Activated T-cell treated with anti-CD3 and anti-CD28 coated beads, Interleukin-2, amount 50 U/mL, for 72 hours (primary cell): Measurements from ENCODE around the gene KCNQ1. TPM values are rescaled to one million over a fixed set of nuclear protein-coding genes. Genes with fewer than 3 reads are reported as not detected.

ENCODE experiments used
- ATAC-seq, 2 donors: fragments of 150-1000 bp; cut with Tn5 transposase; replicated peaks in 1 of 2; 2 replicates each; pipeline ENCODE4 v1.10.0; 2021; ENCODE audit warnings: moderate library complexity in 2 of 2, mild to moderate bottlenecking in 1 of 2
- DNase-seq, 2 donors: peaks; one replicate each; pipeline ENCODE4 v3.0.0; 2021 to 2022; ENCODE audit warnings: mixed read lengths in 1 of 2
- H3K27ac Mint-ChIP-seq: one replicate; pipeline ENCODE4 v1.8.0; 2022; ENCODE audit warnings: mild to moderate bottlenecking, moderate library complexity, mixed read lengths
- H3K27me3 Mint-ChIP-seq: one replicate; pipeline ENCODE4 v1.8.0; 2022; ENCODE audit warnings: low read depth, mixed read lengths
- H3K36me3 Mint-ChIP-seq, 2 donors: one replicate each; pipeline ENCODE4 v1.8.0; 2022; ENCODE audit warnings: mixed read lengths in 2 of 2, mild to moderate bottlenecking in 1 of 2; ENCODE audit not compliant: insufficient read depth in 2 of 2
- H3K4me1 Mint-ChIP-seq: one replicate; pipeline ENCODE4 v1.8.0; 2022; ENCODE audit warnings: low read depth, mixed read lengths
- H3K4me3 Mint-ChIP-seq, 2 donors: one replicate each; pipeline ENCODE4 v1.8.0; 2022; ENCODE audit warnings: mild to moderate bottlenecking in 2 of 2, mixed read lengths in 2 of 2, moderate library complexity in 2 of 2
- H3K9me3 Mint-ChIP-seq, 2 donors: one replicate each; pipeline ENCODE4 v1.8.0; 2022; ENCODE audit warnings: mixed read lengths in 2 of 2
- total RNA-seq, 2 donors: library from RNA; stranded (reverse); gene quantifications; one replicate each; pipeline ENCODE4 v1.2.3, GENCODE V29; 2022

KCNQ1 gene
- total RNA-seq, 2 donors from 2014 or later: 11.4 TPM

- H3K9me3 Mint-ChIP-seq: no peaks in the 10 kb centered on the region
- no peaks in the 10 kb centered on the region for H3K27me3 Mint-ChIP-seq
- peaks cover 55% of the 10 kb centered on the region for H3K4me1 Mint-ChIP-seq
- DNase-seq: no peak
- no peak overlapping the region for H3K27ac Mint-ChIP-seq
- peak overlapping the region; percentile 35 to 63 for H3K4me3 Mint-ChIP-seq
- ATAC-seq: no peak
- no peaks in the 10 kb centered on the region for H3K36me3 Mint-ChIP-seq
Observed at GRCh38 chr11:2466069-2466801, 21.4 kb downstream of the KCNQ1 start.

- Mint-ChIP-seq H3K27ac (no peak overlapping the region), H3K4me1 (peaks cover 57% of the 10 kb centered on the region), H3K27me3 (no peaks in the 10 kb centered on the region), H3K4me3 (peak overlapping the region; percentile 40 to 63), H3K36me3 (no peaks in the 10 kb centered on the region), H3K9me3 (no peaks in the 10 kb centered on the region)
- DNase-seq (peak; percentile 61 to 65), ATAC-seq (peak; percentile 96 to 98)
Observed at GRCh38 chr11:2466869-2467694, 22.3 kb downstream of the KCNQ1 start.

DNA sequence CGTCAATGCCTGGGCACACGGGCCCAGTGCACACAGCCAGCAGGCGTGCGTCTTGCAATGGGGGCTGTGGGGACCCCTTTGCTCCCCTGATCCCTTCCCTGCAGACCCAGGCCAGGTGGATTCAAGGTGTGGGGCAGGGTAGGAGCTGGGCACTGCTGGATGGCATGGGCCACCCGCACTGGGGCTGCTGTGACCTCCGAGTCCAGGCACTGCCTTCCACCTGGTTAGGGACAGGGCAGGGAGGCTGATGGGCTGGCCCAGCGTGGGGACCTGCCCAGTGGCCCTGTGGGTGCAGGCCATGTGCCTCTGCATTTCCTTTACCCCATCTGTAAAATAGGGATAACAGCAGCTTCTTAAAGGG, 22.9 kb downstream of the KCNQ1 start:
- no peaks in the 10 kb centered on the region for H3K36me3 Mint-ChIP-seq
- H3K9me3 Mint-ChIP-seq: no peaks in the 10 kb centered on the region
- H3K27ac Mint-ChIP-seq: no peak overlapping the region
- ATAC-seq (no peak), DNase-seq (no peak)
- peak overlapping the region; percentile 40 to 63 for H3K4me3 Mint-ChIP-seq
- peaks cover 56% of the 10 kb centered on the region for H3K4me1 Mint-ChIP-seq
- no peaks in the 10 kb centered on the region for H3K27me3 Mint-ChIP-seq

DNA sequence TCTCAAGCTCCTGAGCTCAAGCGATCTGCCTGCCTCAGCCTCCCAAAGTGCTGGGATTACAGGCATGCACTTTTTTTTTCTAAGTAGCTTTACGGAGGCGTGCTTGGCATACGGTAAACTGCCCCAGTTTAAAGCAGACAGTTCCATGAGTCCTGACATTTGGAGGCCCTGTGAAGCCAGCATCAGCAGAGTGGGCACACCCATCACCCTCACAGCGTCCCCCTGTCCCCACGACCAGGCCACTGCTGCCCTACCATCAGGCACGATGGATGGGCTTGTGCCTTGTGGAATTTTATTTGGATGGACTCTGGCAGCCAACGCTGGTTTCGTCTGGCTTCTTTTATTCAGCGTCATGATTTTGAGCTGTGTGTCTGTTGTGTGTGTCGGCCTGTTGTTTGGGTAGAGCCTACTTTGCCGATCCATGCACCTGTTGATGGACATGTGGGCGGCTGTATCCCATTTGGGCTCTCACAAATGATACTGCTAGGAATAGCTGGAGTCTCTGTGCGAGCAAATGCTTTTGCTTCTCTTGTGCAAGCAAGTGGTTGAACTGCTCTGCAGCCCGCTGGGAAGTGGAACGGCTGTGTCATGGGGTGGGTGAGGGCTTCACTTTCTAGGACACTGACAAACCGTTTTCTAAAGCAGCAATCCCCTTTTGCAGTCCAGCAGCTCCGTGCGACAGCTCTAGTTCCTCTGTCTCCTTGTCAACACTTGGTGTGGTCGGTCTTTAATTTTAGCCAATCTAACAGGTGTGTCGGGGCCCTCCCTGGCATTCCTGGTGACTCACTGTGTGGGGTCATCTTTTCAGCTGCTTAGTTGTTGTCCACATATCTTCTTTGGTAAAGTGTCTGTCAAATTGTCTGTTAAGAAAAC, 23.8 kb downstream of the KCNQ1 start:
- Mint-ChIP-seq H3K36me3 (no peaks in the 10 kb centered on the region), H3K4me1 (peaks cover 55% of the 10 kb centered on the region), H3K4me3 (no peak overlapping the region), H3K9me3 (no peaks in the 10 kb centered on the region), H3K27ac (no peak overlapping the region), H3K27me3 (no peaks in the 10 kb centered on the region)
- DNase-seq: no peak
- ATAC-seq: no peak

DNA sequence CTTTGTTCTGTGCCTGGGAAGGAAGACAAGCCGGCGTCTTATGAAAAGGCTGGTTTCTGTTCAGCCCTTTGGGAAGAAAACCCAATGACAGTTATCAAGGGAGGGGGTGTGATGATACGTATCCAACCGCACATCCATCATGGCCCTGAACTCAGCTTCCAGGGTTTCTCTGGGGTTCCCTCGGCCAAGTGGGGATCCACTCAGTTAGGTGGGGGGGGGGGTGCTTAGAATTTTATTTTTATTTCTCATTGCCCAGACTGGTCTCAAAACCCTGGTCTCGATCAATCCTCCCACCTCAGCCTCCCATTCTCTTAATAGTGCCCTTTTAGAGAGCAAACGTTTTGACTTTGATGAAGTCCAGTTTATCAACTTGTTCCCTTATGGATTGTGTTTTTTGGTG, 25.7 kb downstream of the KCNQ1 start:
- H3K4me1 Mint-ChIP-seq: peaks cover 51% of the 10 kb centered on the region
- no peaks in the 10 kb centered on the region for H3K9me3 Mint-ChIP-seq
- ATAC-seq: no peak
- H3K27me3 Mint-ChIP-seq: no peaks in the 10 kb centered on the region
- no peaks in the 10 kb centered on the region for H3K36me3 Mint-ChIP-seq
- no peak overlapping the region for H3K4me3 Mint-ChIP-seq
- DNase-seq: no peak
- no peak overlapping the region for H3K27ac Mint-ChIP-seq

DNA sequence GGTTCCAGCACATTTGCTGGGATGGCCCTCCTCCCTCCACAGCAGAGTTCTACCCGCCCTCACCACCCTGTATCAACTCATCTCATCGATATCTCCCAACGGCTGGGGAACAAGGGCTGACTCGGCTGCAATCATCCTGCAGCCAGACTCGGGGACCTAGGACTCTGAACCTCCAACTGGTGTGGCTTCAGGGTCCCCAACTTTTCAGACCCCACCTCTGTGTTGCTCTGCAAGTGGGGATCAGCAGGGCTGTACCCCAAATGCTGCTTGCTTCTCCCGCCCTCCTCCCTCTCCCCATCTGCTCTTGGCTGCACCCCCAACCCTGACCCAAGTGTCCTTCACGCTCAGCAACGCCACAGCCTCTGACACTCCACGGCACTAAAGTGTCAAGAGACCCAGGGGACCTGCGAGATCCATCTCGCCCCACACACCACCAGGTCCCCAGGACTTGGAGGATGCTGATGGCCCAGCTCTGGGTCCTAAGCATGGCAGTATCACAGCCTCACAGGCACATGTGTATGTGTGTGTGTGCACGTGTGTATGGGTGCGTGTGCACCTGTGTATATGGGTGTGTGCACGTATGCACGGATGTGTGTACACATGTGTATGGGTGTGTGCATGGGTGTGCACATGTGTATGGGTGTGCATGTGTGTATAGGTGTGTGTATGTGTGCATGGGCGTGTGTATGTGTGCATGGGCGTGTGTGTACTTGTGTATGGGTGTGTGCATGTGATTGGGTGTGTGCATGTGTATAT, 26.4 kb downstream of the KCNQ1 start:
- no peak for ATAC-seq
- Mint-ChIP-seq H3K4me1 (peaks cover 44% of the 10 kb centered on the region), H3K36me3 (no peaks in the 10 kb centered on the region), H3K27me3 (no peaks in the 10 kb centered on the region), H3K4me3 (no peak overlapping the region), H3K27ac (no peak overlapping the region), H3K9me3 (no peaks in the 10 kb centered on the region)
- no peak for DNase-seq

- no peak for ATAC-seq
- no peak overlapping the region for H3K27ac Mint-ChIP-seq
- H3K27me3 Mint-ChIP-seq: no peaks in the 10 kb centered on the region
- H3K36me3 Mint-ChIP-seq: no peaks in the 10 kb centered on the region
- no peak overlapping the region for H3K4me3 Mint-ChIP-seq
- H3K4me1 Mint-ChIP-seq: peaks cover 38% of the 10 kb centered on the region
- no peaks in the 10 kb centered on the region for H3K9me3 Mint-ChIP-seq
- DNase-seq: no peak
Observed at GRCh38 chr11:2471804-2472096, 26.9 kb downstream of the KCNQ1 start.

DNA sequence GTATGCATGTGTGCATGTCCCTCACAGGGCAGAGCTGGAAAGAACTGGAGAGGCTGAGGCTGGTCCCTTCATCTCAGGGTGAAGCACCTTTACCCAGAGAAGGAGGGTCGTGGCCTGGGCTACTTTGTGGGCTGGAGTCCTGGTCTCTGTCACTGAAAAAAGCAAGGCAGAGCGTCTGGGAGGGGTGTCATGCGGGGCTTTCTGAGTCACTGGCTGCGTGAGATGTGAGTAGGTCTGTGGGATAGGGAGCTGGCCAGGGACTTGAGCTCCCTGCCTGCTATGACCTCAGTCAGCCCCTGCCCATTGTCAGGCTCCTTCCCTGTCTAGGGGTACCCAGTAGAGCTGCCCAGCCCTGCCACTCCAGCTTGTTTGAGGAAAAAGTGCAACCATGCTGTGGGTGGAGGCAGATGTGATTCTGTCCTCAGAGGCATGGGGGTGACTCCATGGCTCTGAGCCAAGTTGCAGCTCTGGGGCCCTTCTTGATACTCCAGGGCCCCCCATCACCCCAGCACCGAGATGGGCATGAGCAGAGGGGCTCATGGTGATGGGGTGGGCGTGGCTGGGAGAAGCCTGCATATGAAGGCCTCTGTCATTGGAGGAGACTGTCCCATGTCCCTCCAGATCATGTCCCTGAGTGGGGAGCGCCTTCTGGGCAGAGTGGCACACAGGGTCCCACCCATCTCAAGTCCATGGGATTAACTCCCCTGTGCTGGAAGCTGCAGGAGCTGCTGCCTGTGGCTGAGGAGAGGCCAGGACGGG, 27.8 kb downstream of the KCNQ1 start:
- H3K9me3 Mint-ChIP-seq: peaks cover 0 to under 1% of the 10 kb centered on the region in 2 donors
- DNase-seq (no peak), ATAC-seq (peak in 1 of 2 donors; percentile 27)
- H3K27me3 Mint-ChIP-seq: no peaks in the 10 kb centered on the region
- H3K4me3 Mint-ChIP-seq: no peak overlapping the region
- H3K27ac Mint-ChIP-seq: no peak overlapping the region
- H3K36me3 Mint-ChIP-seq: peaks cover under 1 to 2% of the 10 kb centered on the region in 2 donors
- H3K4me1 Mint-ChIP-seq: peaks cover 30% of the 10 kb centered on the region

- no peak for ATAC-seq
- Mint-ChIP-seq H3K4me3 (no peak overlapping the region), H3K4me1 (peaks cover 22% of the 10 kb centered on the region), H3K36me3 (peaks cover 7% of the 10 kb centered on the region in 2 donors), H3K27ac (no peak overlapping the region), H3K27me3 (no peaks in the 10 kb centered on the region), H3K9me3 (peaks cover 2 to 5% of the 10 kb centered on the region in 2 donors)
- DNase-seq: no peak
Observed at GRCh38 chr11:2473361-2474058, 28.7 kb downstream of the KCNQ1 start.

DNA sequence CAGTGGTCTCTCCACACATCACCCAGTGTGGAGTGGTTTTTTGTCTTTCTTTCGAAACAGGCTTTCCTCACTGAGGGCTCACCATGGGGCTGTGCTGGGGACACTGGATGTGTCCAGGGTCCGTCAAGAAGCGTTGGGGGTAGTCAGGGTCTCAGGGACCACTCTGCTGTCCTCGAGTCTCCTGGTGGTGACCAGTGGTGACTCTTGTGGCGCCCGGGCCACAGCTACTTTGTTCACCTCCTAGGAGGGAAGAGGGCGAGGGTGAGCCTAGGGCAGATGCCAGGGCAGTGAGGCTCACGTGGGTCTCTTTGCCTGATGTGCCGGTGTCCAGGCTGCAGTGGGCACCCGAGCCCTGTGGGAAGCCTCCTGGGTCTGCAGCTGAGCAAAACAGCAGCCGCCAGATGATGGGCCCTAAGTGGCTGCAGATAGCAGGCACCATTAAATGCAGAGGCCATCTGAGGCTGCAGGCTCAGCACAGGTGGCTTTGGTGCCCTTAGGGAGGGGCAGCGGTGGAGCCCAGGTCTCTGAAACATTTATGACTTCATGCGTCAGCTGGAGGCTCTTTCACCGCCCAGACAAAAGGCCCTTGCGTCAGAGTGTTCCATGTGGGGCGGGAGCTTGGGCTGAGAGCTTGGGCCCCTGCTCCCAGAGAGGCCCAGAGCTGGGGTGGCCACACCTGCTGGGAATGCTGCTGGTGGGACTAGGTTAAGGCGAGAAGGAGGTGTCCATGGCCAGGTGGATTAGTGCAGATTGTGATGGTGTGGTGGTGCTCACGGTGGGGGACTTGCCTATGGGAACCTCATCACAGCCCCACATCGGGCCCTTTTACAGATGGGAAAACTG, 29.5 kb downstream of the KCNQ1 start:
- H3K36me3 Mint-ChIP-seq: peaks cover 7 to 11% of the 10 kb centered on the region in 2 donors
- ATAC-seq (no peak), DNase-seq (no peak)
- no peak overlapping the region for H3K27ac Mint-ChIP-seq
- no peaks in the 10 kb centered on the region for H3K27me3 Mint-ChIP-seq
- peaks cover 2 to 5% of the 10 kb centered on the region in 2 donors for H3K9me3 Mint-ChIP-seq
- H3K4me1 Mint-ChIP-seq: peaks cover 15% of the 10 kb centered on the region
- H3K4me3 Mint-ChIP-seq: no peak overlapping the region
